DND-41 (cell line): Measurements from ENCODE around the gene ADPRHL1.

Experiments used
- ATAC-seq: fragments of 200-7000 bp; cut with Tn5 transposase; 3 replicates; pipeline ENCODE4 v1.9.1; 2021; ENCODE audit warnings: low read depth; ENCODE audit not compliant: insufficient read depth
- DNase-seq: peaks from one replicate; pipeline ENCODE4 v3.0.0-alpha.2; 2020
- H2AFZ ChIP-seq: 2 replicates; pipeline ENCODE4 v1.6.0; 2012; ENCODE audit warnings: low read depth, low read length
- H3K27ac ChIP-seq: 2 replicates; pipeline ENCODE4 v1.5.1; 2012; ENCODE audit warnings: low read length, inconsistent platforms
- H3K27me3 ChIP-seq: fragments of 200-600 bp; sonication (generic); 2 replicates; pipeline ENCODE4 v1.6.0; 2012; ENCODE audit warnings: low read length, mild to moderate bottlenecking, inconsistent platforms; ENCODE audit not compliant: insufficient read depth, poor library complexity
- H3K36me3 ChIP-seq: 2 replicates; pipeline ENCODE4 v1.5.1; 2012; ENCODE audit warnings: low read length, inconsistent platforms; ENCODE audit not compliant: insufficient read depth
- H3K4me1 ChIP-seq: 2 replicates; pipeline ENCODE4 v1.5.1; 2012; ENCODE audit warnings: mild to moderate bottlenecking, low read length; ENCODE audit not compliant: insufficient read depth
- H3K4me2 ChIP-seq: 2 replicates; pipeline ENCODE4 v1.6.0; 2012; ENCODE audit warnings: mild to moderate bottlenecking, moderate library complexity, low read length, inconsistent platforms; ENCODE audit not compliant: insufficient read depth
- H3K4me3 ChIP-seq, 2 experiments: fragments of 200-600 bp in 1 of 2; shearing (Covaris generic) in 1 of 2; 2 replicates each; pipeline ENCODE4 v1.5.1; 2012 to 2016; ENCODE audit warnings: inconsistent platforms in 2 of 2, low read length in 2 of 2, mild to moderate bottlenecking in 2 of 2, low read depth in 1 of 2, moderate library complexity in 1 of 2
- H3K79me2 ChIP-seq: 2 replicates; pipeline ENCODE4 v1.6.0; 2012; ENCODE audit warnings: low read length, inconsistent platforms; ENCODE audit not compliant: insufficient read depth
- H3K9ac ChIP-seq: 2 replicates; pipeline ENCODE4 v1.6.0; 2012; ENCODE audit warnings: low read depth, mild to moderate bottlenecking, inconsistent platforms, low read length, moderate library complexity
- H3K9me3 ChIP-seq: 2 replicates; pipeline ENCODE4 v1.5.1; 2012; ENCODE audit warnings: low read length, moderate library complexity, mild to moderate bottlenecking, inconsistent platforms; ENCODE audit not compliant: insufficient read depth, severe bottlenecking
- H4K20me1 ChIP-seq: 2 replicates; pipeline ENCODE4 v1.6.0; 2012; ENCODE audit warnings: low read length; ENCODE audit not compliant: insufficient read depth
- EZH2 ChIP-seq: IDR thresholded peaks from 3 replicates; pipeline ENCODE4 v1.6.1; 2012; ENCODE audit warnings: borderline replicate concordance, low read depth, mild to moderate bottlenecking, moderate library complexity, low read length, inconsistent platforms; ENCODE audit not compliant: severe bottlenecking
- TF ChIP-seq, protein P1 (sequence below): IDR thresholded peaks from 2 replicates; pipeline ENCODE4 v1.5.1; 2012; ENCODE audit warnings: borderline replicate concordance, low read length, moderate library complexity, mild to moderate bottlenecking; ENCODE audit not compliant: poor library complexity, severe bottlenecking; ENCODE audit errors: extremely low read depth

ADPRHL1 gene

DNA sequence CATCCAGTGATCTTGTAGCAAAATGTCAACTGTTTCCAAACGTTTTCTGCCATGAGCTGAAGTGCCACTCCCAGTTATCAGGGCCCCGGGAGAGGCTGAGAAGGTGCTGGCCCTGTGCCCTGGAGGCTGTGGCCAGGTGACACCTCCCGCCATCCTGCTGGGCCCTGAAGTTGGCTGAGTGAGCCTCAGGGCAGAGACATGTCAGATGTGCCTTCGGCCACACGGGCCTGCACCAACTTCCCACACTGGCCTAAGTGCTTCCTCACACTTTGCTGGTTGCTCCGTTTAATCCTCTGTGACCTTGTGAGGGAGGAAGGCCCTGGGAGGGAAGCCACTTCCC is 4.8 kb downstream of the ADPRHL1 start:
- Histone ChIP-seq H3K79me2 (no peaks in the 10 kb centered on the region), H3K4me2 (no peak overlapping the region), H4K20me1 (peaks cover 37% of the 10 kb centered on the region), H3K4me1 (peaks cover 21% of the 10 kb centered on the region), H3K9me3 (no peaks in the 10 kb centered on the region), H3K27me3 (no peaks in the 10 kb centered on the region), H3K9ac (no peak overlapping the region), H3K36me3 (no peaks in the 10 kb centered on the region), H3K27ac (no peak overlapping the region), H2AFZ (no peak overlapping the region), H3K4me3 (no peak overlapping the region)
- ATAC-seq (no peak), DNase-seq (no peak)
- TF ChIP-seq EZH2: no peak
- TF ChIP-seq, protein P1, sequence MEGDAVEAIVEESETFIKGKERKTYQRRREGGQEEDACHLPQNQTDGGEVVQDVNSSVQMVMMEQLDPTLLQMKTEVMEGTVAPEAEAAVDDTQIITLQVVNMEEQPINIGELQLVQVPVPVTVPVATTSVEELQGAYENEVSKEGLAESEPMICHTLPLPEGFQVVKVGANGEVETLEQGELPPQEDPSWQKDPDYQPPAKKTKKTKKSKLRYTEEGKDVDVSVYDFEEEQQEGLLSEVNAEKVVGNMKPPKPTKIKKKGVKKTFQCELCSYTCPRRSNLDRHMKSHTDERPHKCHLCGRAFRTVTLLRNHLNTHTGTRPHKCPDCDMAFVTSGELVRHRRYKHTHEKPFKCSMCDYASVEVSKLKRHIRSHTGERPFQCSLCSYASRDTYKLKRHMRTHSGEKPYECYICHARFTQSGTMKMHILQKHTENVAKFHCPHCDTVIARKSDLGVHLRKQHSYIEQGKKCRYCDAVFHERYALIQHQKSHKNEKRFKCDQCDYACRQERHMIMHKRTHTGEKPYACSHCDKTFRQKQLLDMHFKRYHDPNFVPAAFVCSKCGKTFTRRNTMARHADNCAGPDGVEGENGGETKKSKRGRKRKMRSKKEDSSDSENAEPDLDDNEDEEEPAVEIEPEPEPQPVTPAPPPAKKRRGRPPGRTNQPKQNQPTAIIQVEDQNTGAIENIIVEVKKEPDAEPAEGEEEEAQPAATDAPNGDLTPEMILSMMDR: no peak

DNA sequence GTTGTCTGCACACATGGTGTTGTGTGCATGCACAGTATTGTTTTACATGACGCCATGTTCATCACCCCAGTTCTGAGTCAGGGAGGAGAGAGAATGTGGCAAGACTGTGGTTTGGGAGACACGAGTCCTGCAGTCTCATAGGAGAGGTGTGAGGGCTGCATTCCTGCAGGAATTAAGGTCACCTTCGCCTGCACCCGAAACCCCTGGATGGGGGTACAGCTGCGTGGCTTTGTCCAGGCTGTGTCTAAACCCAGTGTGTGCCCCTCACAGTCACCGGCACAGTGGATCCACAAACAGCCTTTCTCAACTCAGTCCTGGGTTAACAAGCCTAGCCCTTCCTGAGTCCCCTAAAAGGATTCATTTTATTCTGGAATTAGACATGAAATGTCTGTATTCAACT is 5.7 kb downstream of the ADPRHL1 start:
- no peaks in the 10 kb centered on the region for H3K27me3 ChIP-seq
- no peak overlapping the region for H3K4me2 ChIP-seq
- peaks cover 21% of the 10 kb centered on the region for H3K4me1 ChIP-seq
- no peak overlapping the region for H3K9ac ChIP-seq
- no peak overlapping the region for H3K27ac ChIP-seq
- H3K36me3 ChIP-seq: no peaks in the 10 kb centered on the region
- ATAC-seq (no peak), DNase-seq (no peak)
- H3K79me2 ChIP-seq: no peaks in the 10 kb centered on the region
- H2AFZ ChIP-seq: no peak overlapping the region
- peaks cover 34% of the 10 kb centered on the region for H4K20me1 ChIP-seq
- H3K4me3 ChIP-seq: no peak overlapping the region
- TF ChIP-seq EZH2: no peak
- TF ChIP-seq, protein P1: no peak
- no peaks in the 10 kb centered on the region for H3K9me3 ChIP-seq

DNA sequence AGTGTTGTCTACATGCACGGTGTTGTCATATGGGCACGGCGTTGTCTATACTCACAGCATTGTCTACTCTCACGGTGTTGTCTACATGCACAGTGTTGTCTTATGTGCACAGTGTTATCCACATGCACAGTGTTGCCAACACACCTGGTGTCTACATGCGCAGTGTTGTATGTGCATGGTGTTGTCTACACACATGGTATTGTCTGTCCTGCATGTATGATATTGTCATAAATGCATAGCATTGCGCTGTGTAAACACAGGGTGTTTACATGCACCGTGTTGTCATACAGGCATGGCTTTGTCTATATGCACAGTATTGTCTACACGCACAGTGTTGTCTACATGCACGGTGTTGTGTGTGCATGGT is 6.8 kb downstream of the ADPRHL1 start:
- Histone ChIP-seq H3K9ac (no peak overlapping the region), H3K4me2 (peak overlapping the region; percentile 30; the same call in 1 of the 2 replicates), H3K36me3 (no peaks in the 10 kb centered on the region), H3K27me3 (no peaks in the 10 kb centered on the region), H3K27ac (peak overlapping the region; percentile 53), H4K20me1 (peaks cover 31% of the 10 kb centered on the region), H3K4me3 (peak overlapping the region in 1 of 2 experiments; percentile 10; a peak in 1 of 4 replicates), H2AFZ (no peak overlapping the region), H3K9me3 (no peaks in the 10 kb centered on the region), H3K79me2 (no peaks in the 10 kb centered on the region), H3K4me1 (peaks cover 21% of the 10 kb centered on the region)
- ATAC-seq: no peak
- no peak for DNase-seq
- TF ChIP-seq, protein P1: no peak
- no peak for TF ChIP-seq EZH2

DNA sequence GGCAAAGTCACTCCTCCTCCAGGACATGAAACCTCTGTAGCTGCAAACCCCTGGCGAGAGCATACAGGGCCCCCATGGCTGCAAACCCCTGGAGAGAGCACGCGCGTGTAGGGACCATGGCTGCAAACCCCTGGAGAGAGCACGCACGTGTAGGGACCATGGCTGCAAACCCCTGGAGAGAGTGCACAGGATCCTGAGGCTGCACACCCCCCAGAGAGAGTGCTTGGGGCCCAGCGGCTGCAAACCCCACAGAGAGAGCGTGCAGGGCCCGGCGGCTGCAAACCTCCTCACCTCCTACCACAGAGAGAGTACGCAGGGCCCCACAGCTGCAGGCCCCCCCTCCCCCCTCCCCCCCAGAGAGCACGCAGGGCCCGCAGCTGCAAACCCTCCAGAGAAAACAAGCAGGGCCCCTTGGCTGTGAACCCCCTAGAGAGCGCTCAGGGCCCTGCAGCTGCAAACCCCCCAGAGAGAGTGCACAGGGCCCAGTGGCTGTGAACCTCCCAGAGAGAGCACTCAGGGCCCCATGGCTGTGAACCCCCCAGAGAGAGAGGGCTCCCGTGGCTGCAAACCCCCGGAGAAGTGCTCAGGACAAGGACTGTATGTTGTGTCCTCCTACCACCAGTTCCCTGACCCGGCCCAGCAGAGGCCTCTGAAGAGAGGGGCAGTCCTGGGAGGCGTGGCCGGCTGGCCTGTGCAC is 7.3 kb downstream of the ADPRHL1 start:
- DNase-seq (peak; percentile 91), ATAC-seq (peak; percentile 95)
- Histone ChIP-seq H3K27me3 (no peaks in the 10 kb centered on the region), H3K36me3 (no peaks in the 10 kb centered on the region), H3K9me3 (no peaks in the 10 kb centered on the region), H3K4me2 (peak overlapping the region; percentile 62), H3K9ac (peak overlapping the region; percentile 38), H3K4me1 (peaks cover 21% of the 10 kb centered on the region), H2AFZ (peak overlapping the region; percentile 41; the same call in 1 of the 2 replicates), H4K20me1 (peaks cover 31% of the 10 kb centered on the region), H3K79me2 (no peaks in the 10 kb centered on the region), H3K27ac (peak overlapping the region; percentile 75), H3K4me3 (peak overlapping the region in 1 of 2 experiments; percentile 22; a peak in 2 of 4 replicates)
- no peak for TF ChIP-seq EZH2
- TF ChIP-seq, protein P1: peak; percentile 49
